ENCODE data around the gene ANO6. TPM values are rescaled to one million over a fixed set of nuclear protein-coding genes. Genes with fewer than 3 reads are reported as not detected.

The ANO6 gene
- total RNA-seq, 1 experiment from 2014 or later = 51.4 TPM

GRCh38 chr12:45483571-45483970 is 267.7 kb downstream of the ANO6 start:
- H3K9me2 ChIP-seq (ENCODE audit: insufficient read depth) = no peaks in the 10 kb centered on the region
- H3K9me3 ChIP-seq (ENCODE audit: insufficient read depth, low read depth) = no peaks in the 10 kb centered on the region
- no peaks in the 10 kb centered on the region for H3K27me3 ChIP-seq (ENCODE audit: insufficient read depth, low read depth)
- H3K4me2 ChIP-seq = no peak overlapping the region
- H3K27ac ChIP-seq = no peak overlapping the region
- BruUV-seq (replicated peaks) = no TSS peak
- no peaks in the 10 kb centered on the region for H3K79me2 ChIP-seq (ENCODE audit: low read depth)
- H2AFZ ChIP-seq = no peak overlapping the region
- H3F3A ChIP-seq (ENCODE audit: insufficient read depth, low read depth) = no peaks in the 10 kb centered on the region
- no peak for DNase-seq
- intact Hi-C loops (cut with micrococcal nuclease; ENCODE audit: unreplicated experiment) = no loop called here
- no peak for TF ChIP-seq CTCF (conservative IDR thresholded peaks at IDR 0.05)
- no peak for TF ChIP-seq EZH2 (IDR thresholded peaks at IDR 0.05; ENCODE audit: low read depth)
- CTCF ChIA-PET = no interaction called here
- H4K20me1 ChIP-seq (ENCODE audit: insufficient read depth) = no peaks in the 10 kb centered on the region
- no peaks in the 10 kb centered on the region for H3K36me3 ChIP-seq (ENCODE audit: low read depth)
- H3K4me1 ChIP-seq (replicated peaks; ENCODE audit: insufficient read depth) = no peaks in the 10 kb centered on the region
- H3K4me3 ChIP-seq = no peak overlapping the region
- POLR2A ChIA-PET (ENCODE audit: unreplicated experiment) = no interaction called here

Other genes with a start within 250 kb of the ANO6 start
- not detected in 2 replicates for gene DBX2, start 165.0 kb upstream of the ANO6 start, total RNA-seq (2021)